Activated CD4-positive, alpha-beta T cell treated with anti-CD3 and anti-CD28 coated beads, Interleukin-2, amount 50 U/mL, for 16 hours (primary cell): Measurements from ENCODE around the gene SOX6.

Source experiments
- DNase-seq: peaks from one replicate; pipeline ENCODE4 v3.0.0-alpha.2; 2020

The SOX6 gene

GRCh38 chr11:16312233-16312765 is 44.0 kb downstream of the SOX6 start:
- DNase-seq: no peak

DNA sequence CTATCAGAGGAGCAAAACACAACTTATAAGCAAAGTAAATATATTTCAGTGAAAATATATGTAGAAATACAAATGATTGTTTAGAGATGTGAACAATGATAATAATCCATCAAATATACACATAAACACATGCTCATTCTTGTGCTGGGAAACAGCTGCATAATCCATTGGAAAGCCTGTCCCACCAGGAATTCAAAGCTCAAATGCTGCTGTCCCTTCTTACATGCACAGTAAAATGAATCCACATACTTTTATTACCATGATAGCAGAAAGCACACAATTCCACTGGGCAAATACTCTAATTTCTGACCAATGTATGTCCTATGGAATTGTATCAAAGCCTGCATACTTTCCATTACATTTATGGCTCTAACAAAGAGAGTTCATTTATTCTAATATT is 44.5 kb downstream of the SOX6 start:
- no peak for DNase-seq

DNA sequence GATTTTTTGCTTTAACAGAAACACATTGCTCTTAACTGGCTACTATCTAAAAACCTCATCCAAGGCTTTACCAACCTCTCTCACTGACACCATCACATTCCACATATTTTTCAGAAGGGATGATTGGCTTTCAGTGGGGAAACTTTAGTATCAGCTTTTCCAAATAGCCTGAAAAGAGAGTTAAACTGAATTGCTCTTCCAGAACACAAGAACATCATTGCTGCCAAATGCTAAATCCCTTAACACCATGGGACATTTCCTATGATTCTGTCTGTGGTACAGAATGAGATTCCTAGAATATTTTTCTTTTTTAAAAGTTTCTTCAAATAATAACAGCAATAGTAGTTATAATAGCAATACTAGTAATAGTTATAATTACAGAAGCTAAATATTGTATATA is 45.4 kb downstream of the SOX6 start:
- DNase-seq: no peak

GRCh38 chr11:16309226-16309625 is 47.1 kb downstream of the SOX6 start:
- no peak for DNase-seq

GRCh38 chr11:16301462-16301861 is 54.9 kb downstream of the SOX6 start:
- DNase-seq: no peak

- no peak for DNase-seq
Observed at GRCh38 chr11:16299884-16300782, 56.2 kb downstream of the SOX6 start.

- DNase-seq: no peak
Observed at GRCh38 chr11:16299390-16299789, 57.0 kb downstream of the SOX6 start.

GRCh38 chr11:16297332-16297731 is 59.0 kb downstream of the SOX6 start:
- DNase-seq: no peak

DNA sequence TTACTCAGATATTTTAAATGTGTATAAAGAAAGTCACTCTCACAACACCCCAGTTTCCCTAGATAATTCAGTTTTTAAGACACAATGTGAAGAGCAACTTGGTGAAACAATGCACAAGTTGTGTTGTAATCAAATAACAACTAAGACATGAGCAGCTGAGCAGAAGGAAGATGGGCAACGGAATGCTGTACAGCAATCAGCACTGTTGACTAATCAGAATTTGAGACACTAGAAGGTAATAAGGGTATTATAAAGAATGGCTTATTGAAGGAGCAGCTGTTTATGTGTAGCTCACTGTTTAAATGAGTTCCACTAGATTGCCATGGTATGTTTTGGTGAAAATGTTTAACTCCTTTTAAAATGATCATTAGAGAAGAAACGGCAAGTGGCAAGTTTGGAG is 60.1 kb downstream of the SOX6 start:
- no peak for DNase-seq

- DNase-seq: no peak
Observed at GRCh38 chr11:16295592-16295991, 60.8 kb downstream of the SOX6 start.

GRCh38 chr11:16293204-16293681 is 63.1 kb downstream of the SOX6 start:
- no peak for DNase-seq

DNA sequence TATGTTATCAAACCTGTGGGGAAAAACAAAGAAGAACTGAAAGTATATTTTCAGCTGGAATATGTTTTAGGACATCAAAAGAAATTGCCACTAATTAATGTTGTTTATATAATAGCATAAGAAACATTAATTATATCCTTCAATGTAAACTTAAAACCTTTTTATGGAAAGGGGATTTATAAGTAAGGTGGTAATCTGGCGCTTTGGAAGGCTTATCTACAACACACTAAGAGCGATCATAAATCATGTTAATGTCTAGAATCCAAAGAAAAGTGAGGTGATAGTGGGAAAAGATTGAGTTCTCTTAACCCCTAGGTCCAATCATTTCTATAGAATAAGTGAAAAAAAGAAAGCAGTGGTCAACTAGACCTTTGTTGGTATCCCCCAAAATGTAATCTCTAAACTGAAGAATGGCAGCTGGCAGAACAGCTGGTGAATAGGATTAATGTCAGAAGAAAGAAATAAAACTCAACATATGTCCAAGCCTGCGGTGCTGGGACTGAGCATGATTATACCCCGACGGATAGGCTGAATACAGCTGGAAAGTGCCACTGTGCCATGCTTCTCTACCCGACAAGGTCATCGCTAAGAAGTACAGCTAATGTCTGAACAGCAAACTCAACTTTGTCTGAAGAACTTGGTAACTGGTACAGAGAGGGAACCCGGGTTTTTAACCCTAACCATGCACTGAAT is 64.0 kb downstream of the SOX6 start:
- no peak for DNase-seq

DNA sequence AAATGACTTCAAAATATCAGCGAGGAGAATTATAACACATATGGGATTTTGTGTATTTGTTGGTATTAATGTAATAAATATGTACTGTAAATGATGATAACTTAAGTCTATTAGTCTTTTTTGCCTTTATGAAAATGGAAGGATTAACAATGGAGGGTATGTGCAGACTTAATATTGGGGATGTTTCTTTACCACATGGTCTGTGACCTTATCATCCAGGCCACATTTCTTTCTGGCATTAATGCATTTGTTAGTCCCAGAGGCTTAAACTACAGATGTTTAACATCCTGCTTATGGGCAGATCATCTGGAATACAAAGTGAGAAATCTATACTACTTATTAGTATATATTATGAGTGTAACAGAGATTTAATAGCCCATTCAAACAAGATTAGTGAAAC is 64.6 kb downstream of the SOX6 start:
- no peak for DNase-seq

- DNase-seq: no peak
Observed at GRCh38 chr11:16289541-16289940, 66.8 kb downstream of the SOX6 start.

- DNase-seq: no peak
Observed at GRCh38 chr11:16287630-16288280, 68.6 kb downstream of the SOX6 start.

GRCh38 chr11:16286095-16286494 is 70.3 kb downstream of the SOX6 start:
- no peak for DNase-seq

- DNase-seq: no peak
Observed at GRCh38 chr11:16280256-16280682, 76.1 kb downstream of the SOX6 start.

GRCh38 chr11:16279524-16279923 is 76.8 kb downstream of the SOX6 start:
- DNase-seq: no peak

DNA sequence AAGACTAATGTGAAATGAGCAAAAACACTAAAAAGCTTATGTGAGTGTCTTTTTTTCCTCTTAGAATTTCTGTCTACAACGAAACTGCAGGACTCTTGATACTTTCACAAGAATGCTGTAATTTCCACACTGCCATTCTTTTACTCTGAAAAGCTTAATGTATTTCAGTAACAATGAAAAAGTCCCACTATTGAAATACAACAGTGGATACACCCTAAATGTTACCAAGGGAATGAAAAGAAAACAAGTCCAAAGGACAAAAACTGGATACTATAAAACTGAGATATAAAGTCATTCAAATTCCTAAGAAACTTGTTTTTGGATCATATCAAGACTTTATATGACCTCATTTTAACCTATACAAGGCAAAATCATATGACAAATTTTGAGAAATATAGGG is 77.4 kb downstream of the SOX6 start:
- DNase-seq: no peak

DNA sequence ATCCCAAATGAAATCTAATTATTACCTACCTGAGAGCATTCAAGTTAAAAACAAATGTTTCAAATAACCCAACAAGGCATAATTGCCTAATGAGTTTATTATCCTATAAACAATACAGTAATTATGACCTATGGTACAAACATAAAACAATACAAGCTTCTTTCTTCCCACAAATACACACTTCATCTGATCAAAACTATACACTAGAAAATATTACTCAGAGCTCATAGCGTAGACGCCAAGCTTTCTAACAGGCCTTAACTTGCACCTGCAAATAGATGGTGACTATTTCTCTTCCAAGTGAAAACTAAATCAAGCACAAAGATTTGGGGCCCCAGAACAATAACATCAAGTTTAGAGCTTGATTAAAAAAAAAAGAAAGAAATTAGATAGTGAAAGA is 78.1 kb downstream of the SOX6 start:
- DNase-seq: no peak

DNA sequence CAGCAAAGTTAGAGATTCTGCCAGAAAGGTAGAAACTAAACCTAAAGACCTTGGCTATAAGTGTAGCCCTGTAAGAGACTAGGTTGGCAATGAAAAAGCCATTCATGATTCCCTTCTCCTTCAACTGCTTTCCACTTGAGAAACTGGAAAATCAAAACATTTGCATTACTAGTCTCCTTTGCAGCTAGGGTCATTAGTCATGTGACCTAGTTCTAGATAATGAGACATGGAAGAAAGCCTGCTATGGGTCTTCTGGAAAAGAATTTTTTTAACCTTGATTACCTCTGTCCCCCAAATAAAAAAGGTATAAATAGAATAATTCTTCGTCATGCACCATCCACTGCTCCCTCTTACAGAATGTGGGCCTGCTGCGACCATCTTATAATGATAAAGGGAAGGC is 80.1 kb downstream of the SOX6 start:
- DNase-seq: no peak

GRCh38 chr11:16271258-16271657 is 85.1 kb downstream of the SOX6 start:
- no peak for DNase-seq

GRCh38 chr11:16266021-16266420 is 90.3 kb downstream of the SOX6 start:
- no peak for DNase-seq
